ENCODE results near the gene RASSF3.
A peak's percentile ranks its signal among the peaks of the same experiment; 100 is the strongest.

GRCh38 chr12:64696080-64696741, 85.9 kb downstream of the RASSF3 start:
- TF ChIP-seq CTCF (IDR thresholded peaks at IDR 0.05) (peak; percentile 9 to 61 (median 43)), POLR2A (IDR thresholded peaks at IDR 0.05) (no peak), EP300 (IDR thresholded peaks at IDR 0.05) (no peak), POLR2AphosphoS5 (IDR thresholded peaks at IDR 0.05) (no peak)

Data from gastroesophageal sphincter (tissue), 3 donors.